Stimulated activated CD4-positive, alpha-beta T cell treated with anti-CD3 and anti-CD28 coated beads, Interleukin-1b, Interleukin-23, amount 100 ng/mL, for 4 hours (primary cell): ENCODE results near the gene RNU6-9.

Experiments
- DNase-seq, 2 donors: peaks; one replicate each; pipeline ENCODE4 v3.0.0-alpha.2; 2020; ENCODE audit warnings: low read depth in 2 of 2

Gene RNU6-9

GRCh38 chr19:918481-919198, 25.4 kb downstream of the RNU6-9 start:
- peak in 1 of 2 donors; percentile 36 for DNase-seq

DNA sequence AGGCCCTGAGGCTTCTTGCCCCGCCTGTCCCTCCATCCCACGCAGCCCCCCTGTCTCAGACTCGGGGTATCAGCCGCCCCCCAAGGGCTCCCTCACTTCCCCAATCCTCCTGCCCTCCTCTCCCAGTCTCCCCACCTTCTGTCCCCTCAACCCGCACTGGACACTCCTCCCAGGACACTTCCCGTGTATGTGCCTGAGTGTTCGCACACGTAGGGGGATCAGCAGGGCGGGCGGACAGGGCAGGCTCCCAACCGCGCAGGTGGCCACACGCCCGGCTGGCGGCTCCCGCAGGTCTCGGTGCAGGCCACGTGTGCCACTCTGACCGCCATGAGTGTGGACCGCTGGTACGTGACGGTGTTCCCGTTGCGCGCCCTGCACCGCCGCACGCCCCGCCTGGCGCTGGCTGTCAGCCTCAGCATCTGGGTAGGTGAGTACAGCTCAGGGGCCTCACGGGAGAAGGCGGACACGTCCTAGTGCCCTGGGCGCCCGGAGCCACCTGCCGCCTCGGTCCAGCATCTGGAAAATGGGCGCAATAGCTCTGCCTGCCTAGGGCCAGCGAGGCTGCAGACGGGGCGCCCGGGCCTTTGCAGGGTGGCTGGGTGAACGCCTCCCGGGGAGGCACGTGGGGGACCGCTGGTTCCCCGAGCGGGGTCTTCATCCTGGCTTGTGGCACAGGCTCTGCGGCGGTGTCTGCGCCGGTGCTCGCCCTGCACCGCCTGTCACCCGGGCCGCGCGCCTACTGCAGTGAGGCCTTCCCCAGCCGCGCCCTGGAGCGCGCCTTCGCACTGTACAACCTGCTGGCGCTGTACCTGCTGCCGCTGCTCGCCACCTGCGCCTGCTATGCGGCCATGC, 26.1 kb downstream of the RNU6-9 start:
- peak in 1 of 2 donors; percentile 39 for DNase-seq

GRCh38 chr19:920051-920864, 27.0 kb downstream of the RNU6-9 start:
- peak in 1 of 2 donors; percentile 64 for DNase-seq

DNA sequence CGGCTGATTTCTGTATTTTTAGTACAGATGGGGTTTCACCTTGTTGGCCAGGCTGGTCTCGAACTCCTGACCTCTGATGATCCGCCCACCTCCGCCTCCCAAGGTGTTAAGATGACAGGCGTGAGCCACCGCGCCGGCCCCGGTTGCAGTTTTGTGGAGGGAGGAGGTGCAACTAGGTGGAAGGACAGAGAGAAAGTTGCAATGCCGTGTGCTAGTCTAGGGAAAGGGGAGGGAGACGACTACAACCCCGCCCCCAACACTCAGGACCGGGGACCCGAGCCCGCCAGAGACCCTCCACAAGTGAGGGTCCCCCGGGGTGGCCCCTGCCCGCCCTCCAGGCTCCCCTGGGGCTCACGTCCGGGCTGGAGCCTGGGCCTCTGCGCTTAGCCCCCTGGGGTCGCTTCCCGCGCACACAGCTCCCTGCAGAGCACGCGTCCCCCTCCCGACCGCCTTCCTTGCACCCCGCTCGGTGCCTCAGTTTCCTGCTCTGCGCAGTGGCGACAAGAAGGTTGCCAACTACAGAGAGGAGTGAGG, 31.3 kb downstream of the RNU6-9 start:
- DNase-seq, result no peak

DNA sequence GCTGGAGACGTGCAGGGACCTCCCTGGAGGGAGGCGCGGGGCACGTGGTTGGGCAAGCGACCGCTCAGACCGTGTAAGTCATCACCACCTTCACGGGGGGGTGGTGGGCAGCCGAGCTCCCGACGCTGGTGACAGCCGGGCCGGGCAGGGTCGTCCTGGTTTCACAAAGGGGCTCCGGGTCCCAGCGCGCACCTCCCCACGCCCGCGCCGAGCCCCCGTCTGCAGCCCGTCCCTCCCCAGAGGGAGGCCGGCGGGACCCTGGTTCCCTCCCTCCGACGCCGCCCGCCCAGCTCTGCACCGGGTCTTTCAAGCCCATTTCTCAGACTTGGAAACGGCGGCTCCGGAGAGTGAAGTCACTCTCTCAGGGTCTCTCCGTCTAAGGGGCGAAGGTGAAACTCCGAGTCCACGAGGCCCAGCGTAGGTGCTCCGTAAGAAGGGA, 31.8 kb downstream of the RNU6-9 start:
- DNase-seq, result no peak

GRCh38 chr19:925526-926322, 32.4 kb downstream of the RNU6-9 start, which contains the start of gene ARID3A:
Gene ARID3A, plus strand, starts transcription at chr19:926035. Its CDS starts 3,494 bp downstream, at chr19:929529.
- peak; percentile 62 to 70 for DNase-seq

DNA sequence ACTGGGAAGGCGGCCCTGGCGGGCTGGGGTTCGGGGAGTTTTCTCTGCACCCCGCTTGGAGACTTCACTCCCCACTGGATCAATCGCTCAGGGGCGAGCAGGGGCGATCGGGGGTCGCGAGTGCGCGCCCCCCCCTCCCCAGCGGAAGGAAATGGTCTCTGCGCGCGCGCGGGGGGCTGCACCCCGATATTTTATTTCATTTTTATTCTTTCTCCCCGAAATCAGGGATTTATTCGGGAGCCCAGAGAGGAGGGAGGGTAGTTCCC, 33.0 kb downstream of the RNU6-9 start:
- no peak for DNase-seq

- DNase-seq, result peak in 1 of 2 donors; percentile 31
Observed at GRCh38 chr19:926589-927350, 33.5 kb downstream of the RNU6-9 start.

DNA sequence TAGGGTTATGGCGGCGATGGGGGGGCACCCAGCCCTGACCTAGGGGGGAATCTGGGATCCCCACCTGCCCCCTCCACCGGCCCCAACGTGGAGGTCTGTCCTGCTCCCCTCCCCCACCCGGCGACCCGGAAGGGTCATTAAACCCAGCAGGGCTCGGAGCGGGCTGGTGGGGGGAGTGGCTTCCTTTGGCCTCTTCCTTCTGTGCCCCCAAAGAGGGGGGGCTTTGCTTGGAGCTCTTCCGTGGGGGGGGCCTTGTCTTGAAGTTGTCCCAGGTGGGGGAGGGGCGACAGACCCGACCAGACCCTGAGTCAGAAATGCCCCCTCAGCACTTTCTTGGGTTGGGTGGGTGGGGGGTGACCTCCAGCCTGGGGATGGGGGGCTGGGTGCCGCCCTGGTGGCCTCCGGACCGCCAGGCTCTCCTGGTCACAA, 34.1 kb downstream of the RNU6-9 start:
- no peak for DNase-seq

DNA sequence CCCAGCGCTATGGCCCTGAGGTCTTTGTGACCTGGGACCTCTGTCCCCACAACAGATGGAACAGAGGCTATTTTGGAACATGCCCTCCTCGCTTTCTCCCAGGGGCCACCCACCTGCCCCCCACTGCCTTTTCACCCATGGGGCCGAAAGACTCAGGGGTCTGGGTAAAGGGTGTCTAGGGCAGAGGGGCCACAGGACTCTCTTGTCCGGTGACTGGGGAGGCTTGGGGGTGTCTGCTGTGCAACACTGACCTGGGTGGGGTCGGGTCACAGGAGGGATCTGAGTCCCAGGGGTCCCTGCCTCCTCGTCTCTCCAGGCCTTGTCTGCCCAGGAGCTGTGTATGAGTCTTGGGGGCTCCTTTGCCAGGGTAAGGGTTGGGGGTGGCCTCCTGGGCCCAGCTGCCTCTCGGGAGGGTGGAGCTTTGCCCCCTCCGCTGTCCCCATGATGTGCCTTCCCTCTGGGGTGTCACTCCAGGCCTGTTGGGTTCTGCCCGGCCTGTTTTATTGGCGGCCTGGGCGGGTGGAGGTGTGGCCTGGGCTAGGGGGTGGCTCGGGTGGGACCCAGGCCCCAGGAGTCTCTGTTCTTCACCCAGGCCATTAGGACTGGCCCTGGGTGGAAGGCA, 34.6 kb downstream of the RNU6-9 start:
- DNase-seq, result no peak

- DNase-seq, result no peak
Observed at GRCh38 chr19:928471-929202, 35.4 kb downstream of the RNU6-9 start.

DNA sequence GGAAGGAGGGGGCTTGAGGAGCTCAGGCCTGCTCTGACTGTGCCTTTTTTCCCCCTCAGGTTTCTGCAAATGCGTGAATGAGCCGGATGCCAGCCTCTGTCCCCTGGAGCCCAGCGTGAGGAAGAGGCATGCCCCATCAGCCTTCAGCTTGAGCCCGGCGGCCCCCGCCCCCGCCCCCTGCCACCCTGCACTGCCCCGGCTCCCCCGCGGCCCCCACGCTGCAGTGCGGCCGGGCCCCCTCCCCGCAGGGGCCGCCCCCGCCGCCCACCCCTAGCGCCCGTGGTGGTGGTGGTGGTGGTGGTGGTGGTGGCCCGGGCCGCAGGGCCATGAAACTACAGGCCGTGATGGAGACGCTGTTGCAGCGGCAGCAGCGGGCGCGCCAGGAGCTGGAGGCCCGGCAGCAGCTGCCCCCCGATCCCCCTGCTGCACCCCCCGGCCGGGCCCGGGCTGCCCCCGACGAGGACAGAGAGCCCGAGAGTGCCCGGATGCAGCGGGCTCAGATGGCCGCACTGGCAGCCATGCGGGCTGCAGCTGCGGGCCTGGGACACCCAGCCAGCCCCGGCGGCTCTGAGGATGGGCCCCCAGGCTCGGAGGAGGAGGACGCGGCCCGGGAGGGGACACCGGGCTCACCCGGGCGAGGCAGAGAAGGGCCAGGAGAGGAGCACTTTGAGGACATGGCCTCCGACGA, 36.1 kb downstream of the RNU6-9 start:
- DNase-seq, result no peak

DNA sequence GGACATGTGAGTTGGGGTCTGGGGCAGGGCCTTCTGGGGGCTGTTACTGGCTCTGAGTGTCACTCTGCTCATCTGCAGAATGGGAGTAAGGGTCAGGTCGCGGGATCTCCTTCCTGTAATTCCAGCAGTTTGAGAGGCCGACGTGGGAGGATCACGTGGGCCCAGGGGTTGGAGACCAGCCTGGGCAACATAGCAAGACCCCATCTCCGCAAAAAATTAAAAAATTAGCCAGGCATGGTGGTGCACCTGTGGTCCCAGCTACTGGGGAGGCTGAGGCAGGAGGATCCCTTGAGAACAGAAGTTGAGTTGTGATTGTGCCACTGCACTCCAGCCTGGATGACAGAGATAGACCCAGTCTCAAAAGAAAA, 36.6 kb downstream of the RNU6-9 start:
- DNase-seq, result no peak

- DNase-seq, result no peak
Observed at GRCh38 chr19:931860-932647, 38.8 kb downstream of the RNU6-9 start.

DNA sequence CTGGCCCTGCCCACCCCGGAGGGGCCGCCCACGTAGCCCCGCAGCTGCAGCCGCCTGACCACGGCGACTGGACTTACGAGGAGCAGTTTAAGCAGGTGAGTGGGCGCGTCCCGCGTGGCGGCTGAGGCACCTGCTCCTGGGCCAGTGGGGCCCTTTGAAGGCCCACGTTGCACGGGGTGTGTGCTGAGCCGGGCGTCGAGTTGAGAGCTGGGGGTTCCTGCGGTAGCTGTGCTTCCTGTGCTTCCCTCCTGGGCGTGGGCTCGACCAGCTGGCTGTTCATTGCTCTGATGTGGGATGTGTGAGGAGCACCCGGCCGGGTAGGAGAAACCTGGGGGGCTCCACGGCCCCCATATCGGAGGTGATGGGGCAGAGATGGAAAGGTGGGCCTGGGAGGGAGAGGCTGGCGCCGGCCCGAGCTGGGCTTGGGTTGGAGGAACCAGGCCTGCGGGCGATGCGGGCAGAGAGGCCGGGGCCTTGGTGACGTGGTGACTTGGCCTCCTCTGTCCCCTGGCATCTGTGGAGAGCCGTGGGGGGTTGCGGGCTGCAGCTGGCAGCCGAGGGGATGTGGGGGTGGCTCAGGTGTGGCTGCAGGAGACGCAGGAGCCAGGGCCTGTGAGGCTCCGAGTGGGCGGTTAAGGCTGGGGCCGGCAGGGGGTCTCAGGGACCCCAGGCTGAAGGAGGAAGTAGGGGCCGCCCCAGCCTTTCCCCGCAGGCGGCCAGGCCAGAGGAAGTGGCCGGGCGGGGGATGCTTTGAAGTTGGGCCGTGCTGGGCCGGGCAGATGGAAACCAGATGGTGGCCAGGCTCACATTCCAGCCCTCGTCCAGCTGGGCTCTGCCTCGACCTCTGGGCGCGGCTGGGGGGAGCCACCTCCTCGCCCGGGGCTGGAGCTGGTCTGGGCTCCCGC, 39.6 kb downstream of the RNU6-9 start:
- no peak for DNase-seq

DNA sequence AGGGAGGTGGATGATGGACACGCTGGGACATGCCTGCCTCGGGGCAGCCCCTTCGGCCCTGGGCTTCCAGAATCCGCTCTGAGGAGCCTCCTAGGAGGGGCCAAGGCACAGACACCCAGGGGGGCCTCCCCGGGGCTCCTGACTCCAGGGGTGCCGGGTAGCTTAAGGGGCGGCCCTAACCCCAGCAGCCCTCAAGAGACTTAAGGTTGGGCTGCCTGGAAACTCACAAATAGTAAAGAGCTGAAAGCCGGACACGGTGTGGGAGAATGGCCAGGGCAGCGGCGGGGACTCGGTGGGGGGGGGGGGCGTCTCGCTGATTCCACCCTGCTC, 40.2 kb downstream of the RNU6-9 start:
- no peak for DNase-seq
